Measurements from ENCODE around the gene OR52N2.

Gene OR52N2

DNA sequence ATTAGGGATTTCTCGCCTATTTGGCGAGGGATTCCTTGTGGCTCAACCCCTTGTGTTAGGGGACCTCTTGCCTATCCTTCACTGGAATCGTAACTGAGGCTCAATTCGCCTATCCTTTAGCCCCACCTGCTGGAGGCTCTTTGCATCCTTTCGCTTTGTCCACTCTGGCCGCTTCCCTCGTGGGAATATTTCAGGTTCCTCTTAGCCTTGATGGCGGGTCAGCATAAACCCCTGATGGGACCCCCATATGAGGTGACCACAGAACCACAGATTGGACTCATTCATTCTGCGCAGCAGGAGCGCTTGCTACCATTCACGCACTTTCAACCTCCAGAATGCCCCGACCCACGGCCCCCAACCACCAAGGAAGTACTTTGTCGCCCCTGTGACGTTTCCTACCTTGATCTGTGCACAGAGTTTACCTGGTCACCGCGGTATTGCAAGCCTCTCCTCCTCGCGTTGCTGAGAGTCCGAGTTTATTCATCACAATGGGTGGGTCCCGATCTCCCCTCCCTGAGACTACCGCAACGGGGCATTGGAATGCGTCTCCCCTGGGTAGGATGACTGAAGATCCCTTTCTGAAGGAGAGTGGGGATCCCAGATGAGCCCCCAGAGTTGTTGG, at the start of gene OR52N2:
OR52N2 (plus strand) TSS at position 425 of the 622 bp plus-strand sequence. CDS start 11,412 bp downstream, outside the sequence.
- TF ChIP-seq, protein P1, sequence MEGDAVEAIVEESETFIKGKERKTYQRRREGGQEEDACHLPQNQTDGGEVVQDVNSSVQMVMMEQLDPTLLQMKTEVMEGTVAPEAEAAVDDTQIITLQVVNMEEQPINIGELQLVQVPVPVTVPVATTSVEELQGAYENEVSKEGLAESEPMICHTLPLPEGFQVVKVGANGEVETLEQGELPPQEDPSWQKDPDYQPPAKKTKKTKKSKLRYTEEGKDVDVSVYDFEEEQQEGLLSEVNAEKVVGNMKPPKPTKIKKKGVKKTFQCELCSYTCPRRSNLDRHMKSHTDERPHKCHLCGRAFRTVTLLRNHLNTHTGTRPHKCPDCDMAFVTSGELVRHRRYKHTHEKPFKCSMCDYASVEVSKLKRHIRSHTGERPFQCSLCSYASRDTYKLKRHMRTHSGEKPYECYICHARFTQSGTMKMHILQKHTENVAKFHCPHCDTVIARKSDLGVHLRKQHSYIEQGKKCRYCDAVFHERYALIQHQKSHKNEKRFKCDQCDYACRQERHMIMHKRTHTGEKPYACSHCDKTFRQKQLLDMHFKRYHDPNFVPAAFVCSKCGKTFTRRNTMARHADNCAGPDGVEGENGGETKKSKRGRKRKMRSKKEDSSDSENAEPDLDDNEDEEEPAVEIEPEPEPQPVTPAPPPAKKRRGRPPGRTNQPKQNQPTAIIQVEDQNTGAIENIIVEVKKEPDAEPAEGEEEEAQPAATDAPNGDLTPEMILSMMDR (IDR thresholded peaks at IDR 0.05; ENCODE audit: control insufficient read depth, insufficient read depth, low read depth, low read length, missing control alignments), result peak; percentile 83
- H3K4me3 ChIP-seq (ENCODE audit: control insufficient read depth, low read depth, low read length), result peak within 1 kb of the TSS; percentile 34
- DNase-seq (ENCODE audit: low read depth), result peak; percentile 29

DNA sequence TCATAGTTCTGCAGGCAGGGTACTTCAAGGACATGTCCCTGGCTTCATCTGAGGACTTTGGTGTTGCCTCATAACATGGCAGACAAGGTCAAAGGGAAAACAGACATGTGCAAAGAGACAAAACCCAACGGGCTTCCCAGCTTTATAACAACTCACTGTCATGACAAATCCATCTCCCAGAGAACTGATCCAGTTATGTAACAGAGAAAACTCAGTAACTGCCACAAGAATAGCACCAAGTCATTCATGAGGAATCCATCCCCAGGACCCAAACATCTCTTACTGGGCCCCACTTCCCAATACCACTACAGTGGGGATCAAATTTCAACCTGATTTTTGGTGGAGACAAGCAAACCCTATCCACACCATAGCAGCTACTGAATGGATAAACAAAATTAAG, 41.7 kb upstream of the OR52N2 start:
- no peak for DNase-seq (ENCODE audit: low read depth)
- TF ChIP-seq, protein P1 (IDR thresholded peaks at IDR 0.05; ENCODE audit: control insufficient read depth, insufficient read depth, low read depth, low read length, missing control alignments), result no peak
- H3K4me3 ChIP-seq (ENCODE audit: control insufficient read depth, low read depth, low read length), result no peak overlapping the region

DNA sequence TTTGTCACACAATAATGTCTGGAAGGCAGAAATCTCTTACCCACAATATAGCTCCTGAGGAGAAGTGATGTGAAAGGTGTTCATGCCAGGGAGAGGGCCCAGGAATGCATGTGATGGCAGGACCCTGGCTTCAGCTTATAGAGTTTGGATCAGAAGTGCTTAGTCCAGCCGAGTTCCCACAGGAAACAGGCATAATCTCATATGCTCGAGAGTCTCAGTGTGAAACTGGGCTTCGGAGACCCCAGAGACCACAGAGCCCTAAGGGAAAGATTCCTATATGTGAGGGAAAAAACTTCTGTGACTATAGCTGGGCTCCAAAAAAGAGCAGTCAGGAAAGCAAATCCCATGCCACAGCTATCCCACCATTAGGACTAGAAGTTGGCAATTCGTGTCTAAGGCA, 25.5 kb upstream of the OR52N2 start, which contains the start of gene OR52N5:
OR52N5 (minus strand) TSS at position 101 of the 400 bp plus-strand sequence. CDS start 4,721 bp downstream, outside the sequence.
- no peak within 1 kb of the TSS for H3K4me3 ChIP-seq (ENCODE audit: control insufficient read depth, low read depth, low read length)
- TF ChIP-seq, protein P1 (IDR thresholded peaks at IDR 0.05; ENCODE audit: control insufficient read depth, insufficient read depth, low read depth, low read length, missing control alignments), result no peak

DNA sequence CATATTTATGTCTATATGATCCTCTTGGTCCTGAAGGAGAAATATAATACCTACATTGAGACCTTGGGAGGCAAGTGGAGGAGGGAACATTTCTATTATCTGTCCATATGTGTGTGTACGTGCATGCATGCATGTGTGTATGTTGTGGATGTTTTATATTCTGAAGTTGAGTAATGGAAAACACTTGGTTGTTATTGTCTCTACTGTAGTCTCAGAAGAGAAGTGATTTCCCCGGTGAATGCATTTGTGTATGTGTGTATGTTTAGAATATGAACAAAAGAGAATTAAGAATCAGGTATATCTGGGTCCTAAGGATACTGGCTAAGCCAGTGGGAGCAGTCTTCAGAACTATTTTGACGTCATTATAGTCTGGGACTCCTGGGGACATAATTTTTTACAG, 17.6 kb upstream of the OR52N2 start, which contains the start of gene OR52N1:
OR52N1 (minus strand) TSS at position 101 of the 400 bp plus-strand sequence. CDS start 2,449 bp downstream, outside the sequence.
- no peak for DNase-seq (ENCODE audit: low read depth)
- TF ChIP-seq, protein P1 (IDR thresholded peaks at IDR 0.05; ENCODE audit: control insufficient read depth, insufficient read depth, low read depth, low read length, missing control alignments), result no peak
- H3K4me3 ChIP-seq (ENCODE audit: control insufficient read depth, low read depth, low read length), result no peak within 1 kb of the TSS

More for the DNA sequence above, 25.5 kb upstream of the OR52N2 start, which contains the start of gene OR52N5:
- no peak for DNase-seq (ENCODE audit: low read depth)

DNA sequence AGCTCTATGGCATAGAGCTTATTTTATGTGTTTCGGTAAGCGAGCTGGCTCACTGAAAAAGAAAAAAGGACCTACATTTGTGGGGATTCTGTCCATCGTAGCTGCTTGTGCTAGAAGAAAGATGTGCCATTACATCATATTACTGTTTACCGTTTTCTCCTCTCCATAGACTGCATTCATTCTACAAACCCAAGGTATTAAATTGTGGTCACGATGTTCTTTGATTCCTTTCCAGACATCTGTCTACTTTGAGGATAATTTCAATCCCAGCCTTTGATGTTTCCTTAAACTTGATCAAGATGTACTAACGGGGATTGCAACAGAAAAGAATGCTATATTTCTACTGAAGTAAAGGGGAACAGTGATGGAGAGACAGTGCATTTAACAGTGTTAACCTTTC, 12.2 kb upstream of the OR52N2 start:
- no peak for DNase-seq (ENCODE audit: low read depth)
- TF ChIP-seq, protein P1 (IDR thresholded peaks at IDR 0.05; ENCODE audit: control insufficient read depth, insufficient read depth, low read depth, low read length, missing control alignments), result no peak
- no peak overlapping the region for H3K4me3 ChIP-seq (ENCODE audit: control insufficient read depth, low read depth, low read length)

DNA sequence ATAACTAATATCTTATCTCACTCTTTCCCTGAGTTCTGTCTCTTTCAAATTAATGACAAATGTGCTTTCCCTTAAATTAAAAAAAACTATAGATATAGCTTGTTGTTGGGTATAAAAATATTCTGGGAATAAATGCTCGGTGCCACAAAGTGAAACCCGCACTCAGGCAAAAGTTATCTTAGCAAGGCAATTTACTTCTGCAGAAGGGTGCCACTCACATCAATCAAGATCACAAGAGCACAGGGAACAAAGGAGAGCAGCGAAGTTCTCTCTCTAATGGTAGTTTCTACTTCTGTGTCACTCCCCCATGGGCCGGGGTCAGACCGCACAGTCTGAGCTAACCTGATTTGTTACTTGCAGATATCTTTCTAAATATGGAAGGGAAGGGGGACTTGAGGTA, 4.7 kb upstream of the OR52N2 start:
- DNase-seq (ENCODE audit: low read depth), result no peak
- TF ChIP-seq, protein P1 (IDR thresholded peaks at IDR 0.05; ENCODE audit: control insufficient read depth, insufficient read depth, low read depth, low read length, missing control alignments), result no peak
- H3K4me3 ChIP-seq (ENCODE audit: control insufficient read depth, low read depth, low read length), result no peak overlapping the region

Measured in AG09309 (cell line).